Osteoblast (primary cell): ENCODE measurements around the gene CCL22. TPM values are rescaled to one million over a fixed set of nuclear protein-coding genes. Genes with fewer than 3 reads are reported as not detected.

ENCODE experiments used
- DNase-seq: peaks from one replicate; pipeline ENCODE4 v3.0.0; 2011; ENCODE audit warnings: low spot score, mixed read lengths; ENCODE audit not compliant: insufficient read length; ENCODE audit errors: missing footprints
- H2AFZ ChIP-seq: 2 replicates; pipeline ENCODE4 v1.6.0; 2011; ENCODE audit warnings: mild to moderate bottlenecking, low read length
- H3K27ac ChIP-seq: 2 replicates; pipeline ENCODE4 v1.5.1; 2011; ENCODE audit warnings: mild to moderate bottlenecking, low read depth, low read length, moderate library complexity
- H3K27me3 ChIP-seq: 2 replicates; pipeline ENCODE4 v1.6.0; 2012; ENCODE audit warnings: mild to moderate bottlenecking, control low read depth, inconsistent platforms, low read length, moderate library complexity; ENCODE audit not compliant: insufficient read depth
- H3K36me3 ChIP-seq: 2 replicates; pipeline ENCODE4 v1.5.1; 2011; ENCODE audit warnings: mild to moderate bottlenecking, low read length, control low read depth, moderate library complexity; ENCODE audit not compliant: insufficient read depth
- H3K4me1 ChIP-seq: 2 replicates; pipeline ENCODE4 v1.5.1; 2011; ENCODE audit warnings: mild to moderate bottlenecking, low read length, control low read depth, moderate library complexity; ENCODE audit not compliant: insufficient read depth
- H3K4me2 ChIP-seq: 2 replicates; pipeline ENCODE4 v1.6.0; 2011; ENCODE audit warnings: mild to moderate bottlenecking, low read length; ENCODE audit not compliant: insufficient read depth
- H3K4me3 ChIP-seq: fragments of 200-600 bp; sonication (generic); 3 replicates; pipeline ENCODE4 v1.5.1; 2012; ENCODE audit warnings: mild to moderate bottlenecking, low read length, inconsistent platforms; ENCODE audit not compliant: insufficient read depth
- H3K79me2 ChIP-seq: 2 replicates; pipeline ENCODE4 v1.6.0; 2012; ENCODE audit warnings: mild to moderate bottlenecking, low read length, control low read depth, inconsistent platforms; ENCODE audit not compliant: insufficient read depth
- H3K9me3 ChIP-seq: 2 replicates; pipeline ENCODE4 v1.5.1; 2011; ENCODE audit warnings: low read depth, low read length, control low read depth
- H4K20me1 ChIP-seq: 2 replicates; pipeline ENCODE4 v1.6.0; 2012; ENCODE audit warnings: mild to moderate bottlenecking, low read length, control low read depth; ENCODE audit not compliant: insufficient read depth
- CTCF ChIP-seq: IDR thresholded peaks from 2 replicates; pipeline ENCODE4 v1.5.1; 2011; ENCODE audit warnings: mild to moderate bottlenecking, low read depth, low read length, moderate library complexity; ENCODE audit errors: extremely low read depth
- total RNA-seq: library from RNA; depleted of rRNA; stranded (reverse); fragments of >200 nt; gene quantifications from 2 replicates; pipeline ENCODE4 v1.2.3, GENCODE V29; 2012

The CCL22 gene
- total RNA-seq, 1 donor: not detected

- no peaks in the 10 kb centered on the region for H3K4me1 ChIP-seq
- H3K79me2 ChIP-seq: no peaks in the 10 kb centered on the region
- no peaks in the 10 kb centered on the region for H3K36me3 ChIP-seq
- peaks cover 19% of the 10 kb centered on the region for H3K27me3 ChIP-seq
- H3K4me2 ChIP-seq: no peak overlapping the region
- no peak overlapping the region for H3K27ac ChIP-seq
- H2AFZ ChIP-seq: no peak overlapping the region
- H3K9me3 ChIP-seq: no peaks in the 10 kb centered on the region
- TF ChIP-seq CTCF: no peak
- H3K4me3 ChIP-seq: no peak overlapping the region
- no peaks in the 10 kb centered on the region for H4K20me1 ChIP-seq
- DNase-seq: no peak
Observed at GRCh38 chr16:57354311-57354710, 4.3 kb upstream of the CCL22 start.

GRCh38 chr16:57355898-57356414 is 2.6 kb upstream of the CCL22 start:
- Histone ChIP-seq H3K9me3 (no peaks in the 10 kb centered on the region), H3K36me3 (no peaks in the 10 kb centered on the region), H4K20me1 (no peaks in the 10 kb centered on the region), H3K4me1 (no peaks in the 10 kb centered on the region), H3K4me3 (no peak overlapping the region), H3K4me2 (no peak overlapping the region), H3K79me2 (no peaks in the 10 kb centered on the region), H3K27ac (no peak overlapping the region), H2AFZ (no peak overlapping the region), H3K27me3 (peaks cover 9% of the 10 kb centered on the region)
- DNase-seq: no peak
- TF ChIP-seq CTCF: no peak

- Histone ChIP-seq H3K36me3 (no peaks in the 10 kb centered on the region), H4K20me1 (no peaks in the 10 kb centered on the region), H2AFZ (no peak overlapping the region), H3K27ac (no peak overlapping the region), H3K79me2 (no peaks in the 10 kb centered on the region), H3K9me3 (no peaks in the 10 kb centered on the region), H3K4me1 (no peaks in the 10 kb centered on the region), H3K4me2 (no peak overlapping the region), H3K27me3 (peaks cover 9% of the 10 kb centered on the region), H3K4me3 (no peak overlapping the region)
- TF ChIP-seq CTCF: no peak
- DNase-seq: no peak
Observed at GRCh38 chr16:57356547-57356946, 2.0 kb upstream of the CCL22 start.

- Histone ChIP-seq H3K4me2 (no peak overlapping the region), H3K27me3 (peaks cover 9% of the 10 kb centered on the region)
- TF ChIP-seq CTCF: no peak
Observed at GRCh38 chr16:57357330-57358085, 1.1 kb upstream of the CCL22 start.

More at GRCh38 chr16:57357330-57358085, 1.1 kb upstream of the CCL22 start:
- Histone ChIP-seq H3K79me2 (no peaks in the 10 kb centered on the region), H3K4me1 (no peaks in the 10 kb centered on the region), H3K9me3 (no peaks in the 10 kb centered on the region), H2AFZ (no peak overlapping the region), H3K27ac (no peak overlapping the region), H3K4me3 (no peak overlapping the region), H4K20me1 (no peaks in the 10 kb centered on the region), H3K36me3 (no peaks in the 10 kb centered on the region)
- DNase-seq: no peak
